Transverse colon (tissue), 4 donors: ENCODE data around the gene OBSCN. TPM values are rescaled to one million over a fixed set of nuclear protein-coding genes. Genes with fewer than 3 reads are reported as not detected.
A peak's percentile ranks its signal among the peaks of the same experiment; 100 is the strongest.

Experiments used
- DNase-seq: peaks from one replicate; pipeline ENCODE4 v3.0.0-alpha.2; 2019
- H3K27ac ChIP-seq, 4 donors: fragments of 200-600 bp; sonication (generic); 2 replicates each; pipeline ENCODE4 v1.5.1; 2016 to 2018; ENCODE audit warnings: inconsistent platforms in 4 of 4
- H3K27me3 ChIP-seq: fragments of 200-600 bp; sonication (generic); 2 replicates; pipeline ENCODE4 v1.5.1; 2017; ENCODE audit warnings: inconsistent platforms
- H3K36me3 ChIP-seq, 4 donors: fragments of 200-600 bp; sonication (generic); 2 replicates each; pipeline ENCODE4 v1.5.1; 2017 to 2019; ENCODE audit warnings: inconsistent platforms in 4 of 4
- H3K4me1 ChIP-seq, 4 donors: fragments of 200-600 bp; sonication (generic); 2 replicates each; pipeline ENCODE4 v1.5.1; 2017 to 2020; ENCODE audit warnings: inconsistent platforms in 4 of 4
- H3K4me3 ChIP-seq, 4 donors: fragments of 200-600 bp; sonication (generic); 1 replicate in 1 of 4; 2 replicates in 3 of 4; pipeline versions ENCODE4 v1.5.1 to v1.6.1; 2017 to 2019; ENCODE audit warnings: inconsistent platforms in 4 of 4
- H3K9me3 ChIP-seq, 2 donors: fragments of 200-600 bp; sonication (generic); 2 replicates each; pipeline ENCODE4 v1.5.1; 2017 to 2019; ENCODE audit warnings: inconsistent platforms in 2 of 2
- CTCF ChIP-seq, 5 experiments: fragments of 200-600 bp in 3 of 5; fragments of 450-650 bp in 2 of 5; sonication (generic) in 3 of 5; IDR thresholded peaks; 1 replicate in 2 of 5; 2 replicates in 3 of 5; pipeline ENCODE4 v1.5.1; 2016 to 2017; ENCODE audit warnings: antibody characterized with exemption in 5 of 5, inconsistent platforms in 3 of 5, mild to moderate bottlenecking in 2 of 5, moderate library complexity in 1 of 5
- EP300 ChIP-seq: sonication (generic); formaldehyde crosslinking; IDR thresholded peaks from one replicate; pipeline ENCODE4 v1.6.1; 2017; ENCODE audit warnings: antibody characterized with exemption, low read depth
- POLR2A ChIP-seq: fragments of 450-650 bp; IDR thresholded peaks from one replicate; pipeline ENCODE4 v1.6.1; 2016; ENCODE audit warnings: antibody characterized with exemption, mild to moderate bottlenecking, moderate library complexity
- POLR2AphosphoS5 ChIP-seq, 3 donors: sonication (generic); formaldehyde crosslinking; IDR thresholded peaks; one replicate each; pipeline ENCODE4 v1.6.1; 2016; ENCODE audit warnings: antibody characterized with exemption in 3 of 3
- WGBS, 2 donors: methylation state at CpG; one replicate each; pipeline ENCODE4 v1.1.5; 2018; ENCODE audit warnings: low coverage in 1 of 2; 5-methylcytosine and 5-hydroxymethylcytosine counted together
- in situ Hi-C, 4 donors: fragments of 200-750 bp; cut with MboI; loops; one replicate each; pipeline versions ENCODE4 v1.15.0 to v1.15.1; 2017; ENCODE audit warnings: low sequenced_read_pairs in 3 of 4, low pct_ligation_motif_present in 1 of 4, low pct_unique_long_range_greater_than_20kb in 1 of 4
- intact Hi-C: fragments of 100-400 bp; cut with DNase I; formaldehyde crosslinking; loops from one replicate; pipeline ENCODE4 v1.15.1; 2023; ENCODE audit warnings: low total_unique reads
- total RNA-seq, 4 donors: library from RNA; depleted of rRNA; stranded (reverse); fragments of >200 nt; gene quantifications; one replicate each; pipeline ENCODE4 v1.1.0, GENCODE V29; 2016

Gene OBSCN
- total RNA-seq, 4 donors from 2014 or later = 11.9 to 21.7 (median 15.8) TPM

- TF ChIP-seq CTCF (IDR thresholded peaks at IDR 0.05) (no peak), POLR2AphosphoS5 (IDR thresholded peaks at IDR 0.05) (no peak), EP300 (no peak), POLR2A (no peak)
- H3K4me1 ChIP-seq = peaks cover 0 to 16% (median 10%) of the 10 kb centered on the region in 4 donors
- H3K27ac ChIP-seq = no peak overlapping the region
- H3K4me3 ChIP-seq = no peak overlapping the region
- 97% methylated on average over 35 of the region's 39 CpGs; no CpG with 5 or more reads in 1 of the 2 donors for WGBS, 2 donors
- no peaks in the 10 kb centered on the region for H3K9me3 ChIP-seq
- H3K27me3 ChIP-seq = no peaks in the 10 kb centered on the region
- DNase-seq = no peak
- no peaks in the 10 kb centered on the region for H3K36me3 ChIP-seq
- in situ Hi-C loops (no loop called here), intact Hi-C loops (no loop called here)
Measured at GRCh38 chr1:228273720-228274451, 66.0 kb downstream of the OBSCN start.

GRCh38 chr1:228274452-228275178 lies 66.8 kb downstream of the OBSCN start:
- peaks cover 0 to 16% (median 10%) of the 10 kb centered on the region in 4 donors for H3K4me1 ChIP-seq
- no peaks in the 10 kb centered on the region for H3K9me3 ChIP-seq
- WGBS, 2 donors = 92% methylated on average over 24 of the region's 25 CpGs; no CpG with 5 or more reads in 1 of the 2 donors
- no peak for DNase-seq
- no peak overlapping the region for H3K27ac ChIP-seq
- in situ Hi-C loops = no loop called here
- no peak for TF ChIP-seq POLR2A
- no peak for TF ChIP-seq EP300
- no peak for TF ChIP-seq CTCF (IDR thresholded peaks at IDR 0.05)
- no peak for TF ChIP-seq POLR2AphosphoS5 (IDR thresholded peaks at IDR 0.05)
- no peaks in the 10 kb centered on the region for H3K27me3 ChIP-seq
- H3K36me3 ChIP-seq = no peaks in the 10 kb centered on the region
- intact Hi-C loops = no loop called here
- no peak overlapping the region for H3K4me3 ChIP-seq

- Histone ChIP-seq H3K9me3 (no peaks in the 10 kb centered on the region), H3K4me3 (peak overlapping the region; percentile 52 to 73 (median 56)), H3K27ac (peak overlapping the region in 3 of 4 donors; percentile 56 to 80 (median 73)), H3K4me1 (peaks cover 0 to 16% (median 10%) of the 10 kb centered on the region in 4 donors), H3K27me3 (no peaks in the 10 kb centered on the region), H3K36me3 (no peaks in the 10 kb centered on the region)
- intact Hi-C loops (no loop called here), in situ Hi-C loops (no loop called here)
- WGBS, 2 donors = 61% methylated on average over 8 of the region's 8 CpGs; no CpG with 5 or more reads in 1 of the 2 donors
- TF ChIP-seq CTCF (IDR thresholded peaks at IDR 0.05) (no peak), EP300 (no peak), POLR2A (no peak), POLR2AphosphoS5 (IDR thresholded peaks at IDR 0.05) (no peak)
- no peak for DNase-seq
Measured at GRCh38 chr1:228275179-228275429, 67.3 kb downstream of the OBSCN start.

GRCh38 chr1:228275430-228276173 lies 67.8 kb downstream of the OBSCN start:
- Histone ChIP-seq H3K4me1 (peaks cover 0 to 16% (median 10%) of the 10 kb centered on the region in 4 donors), H3K27me3 (no peaks in the 10 kb centered on the region), H3K27ac (peak overlapping the region; percentile 56 to 80 (median 68)), H3K9me3 (no peaks in the 10 kb centered on the region), H3K36me3 (no peaks in the 10 kb centered on the region), H3K4me3 (peak overlapping the region; percentile 52 to 73 (median 56))
- TF ChIP-seq EP300 (no peak), POLR2AphosphoS5 (IDR thresholded peaks at IDR 0.05) (peak in 1 of 3 donors; percentile 33), POLR2A (no peak), CTCF (IDR thresholded peaks at IDR 0.05) (no peak)
- intact Hi-C loops (no loop called here), in situ Hi-C loops (no loop called here)
- WGBS, 2 donors = 0 to 5% methylated on average over 6 to 32 of the region's 63 CpGs
- peak; percentile 93 for DNase-seq
